ENCODE measurements around the gene CHMP1B.

CHMP1B gene

GRCh38 chr18:11818486-11819203, 32.6 kb upstream of the CHMP1B start:
- H3K27ac ChIP-seq (ENCODE audit: low read depth, low read length): no peak overlapping the region

DNA sequence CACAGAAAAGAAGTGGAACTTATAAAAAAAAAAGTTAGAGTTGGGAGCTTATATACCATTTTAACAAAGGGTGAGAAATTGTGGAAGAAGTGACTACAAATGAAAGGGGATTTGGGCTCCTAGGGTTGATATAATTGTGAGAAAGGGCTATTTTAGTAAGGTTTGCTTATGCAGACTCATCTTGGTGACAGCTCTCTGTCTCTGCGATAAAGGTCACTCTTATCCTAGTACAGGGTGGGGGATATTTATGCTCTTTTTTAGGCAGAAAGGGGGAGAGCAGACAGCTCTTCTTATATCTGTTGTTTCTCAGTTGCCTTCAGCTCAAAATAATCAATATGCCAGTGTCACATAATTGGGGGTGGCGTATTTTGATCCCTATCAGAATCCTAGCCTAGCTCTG, 31.3 kb upstream of the CHMP1B start:
- Histone ChIP-seq H3K36me3 (ENCODE audit: control insufficient read depth, insufficient read depth, low read length) (no peaks in the 10 kb centered on the region), H3K9me3 (ENCODE audit: control insufficient read depth, insufficient read depth, low read depth, low read length) (no peaks in the 10 kb centered on the region), H3K9ac (ENCODE audit: low read length) (no peak overlapping the region), H3K27me3 (ENCODE audit: control insufficient read depth, insufficient read depth, low read length) (no peaks in the 10 kb centered on the region), H3K4me3 (ENCODE audit: low read depth, low read length) (no peak overlapping the region), H3K4me1 (ENCODE audit: control insufficient read depth, insufficient read depth, low read length) (peaks cover 18% of the 10 kb centered on the region), H3K27ac (ENCODE audit: low read depth, low read length) (no peak overlapping the region)

More at GRCh38 chr18:11818486-11819203, 32.6 kb upstream of the CHMP1B start:
- Histone ChIP-seq H3K4me3 (ENCODE audit: low read depth, low read length) (no peak overlapping the region), H3K27me3 (ENCODE audit: control insufficient read depth, insufficient read depth, low read length) (no peaks in the 10 kb centered on the region), H3K9ac (ENCODE audit: low read length) (no peak overlapping the region), H3K9me3 (ENCODE audit: control insufficient read depth, insufficient read depth, low read depth, low read length) (no peaks in the 10 kb centered on the region), H3K36me3 (ENCODE audit: control insufficient read depth, insufficient read depth, low read length) (no peaks in the 10 kb centered on the region), H3K4me1 (ENCODE audit: control insufficient read depth, insufficient read depth, low read length) (peaks cover 15% of the 10 kb centered on the region)

DNA sequence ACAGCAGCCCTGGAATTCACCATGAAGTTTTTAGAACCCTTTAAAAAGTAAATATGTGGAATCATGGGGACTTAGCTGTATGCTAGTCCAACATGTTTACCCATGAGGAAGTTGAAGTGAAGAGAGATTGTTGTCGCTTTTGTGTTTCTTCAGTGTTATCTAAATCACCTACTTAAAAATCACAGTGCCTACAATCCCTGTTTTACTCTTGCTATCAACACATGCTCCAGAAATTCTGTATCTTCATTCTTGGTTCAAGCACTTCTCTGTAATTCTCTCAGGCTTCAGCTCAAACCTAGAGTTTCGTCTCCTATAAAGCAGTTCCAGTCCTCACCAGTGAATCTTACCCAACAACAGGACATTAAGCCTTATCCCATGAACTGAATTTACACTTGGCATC, 30.5 kb upstream of the CHMP1B start:
- no peaks in the 10 kb centered on the region for H3K27me3 ChIP-seq (ENCODE audit: control insufficient read depth, insufficient read depth, low read length)
- no peaks in the 10 kb centered on the region for H3K9me3 ChIP-seq (ENCODE audit: control insufficient read depth, insufficient read depth, low read depth, low read length)
- no peak overlapping the region for H3K27ac ChIP-seq (ENCODE audit: low read depth, low read length)
- no peaks in the 10 kb centered on the region for H3K36me3 ChIP-seq (ENCODE audit: control insufficient read depth, insufficient read depth, low read length)
- H3K4me3 ChIP-seq (ENCODE audit: low read depth, low read length): no peak overlapping the region
- H3K4me1 ChIP-seq (ENCODE audit: control insufficient read depth, insufficient read depth, low read length): peaks cover 18% of the 10 kb centered on the region
- H3K9ac ChIP-seq (ENCODE audit: low read length): no peak overlapping the region

DNA sequence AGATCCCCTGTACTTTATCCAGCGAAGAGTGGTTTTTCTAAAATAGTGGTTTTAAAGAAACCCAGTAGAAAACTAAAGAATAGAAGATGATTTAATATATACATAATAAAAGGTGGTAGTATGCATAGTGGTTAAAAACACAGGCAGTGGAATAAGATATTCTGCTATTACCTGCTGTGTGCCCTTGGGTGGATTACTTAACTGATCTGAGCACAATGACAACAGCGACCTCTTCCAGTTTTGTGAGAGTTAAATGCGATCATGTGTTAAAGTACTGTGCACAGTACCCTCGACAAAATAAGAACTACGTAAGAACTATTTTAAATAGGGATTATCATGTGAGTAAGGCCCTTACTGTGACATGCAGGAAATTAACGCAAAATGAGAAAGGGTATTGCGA, 30.0 kb upstream of the CHMP1B start:
- Histone ChIP-seq H3K9ac (ENCODE audit: low read length) (no peak overlapping the region), H3K27me3 (ENCODE audit: control insufficient read depth, insufficient read depth, low read length) (no peaks in the 10 kb centered on the region), H3K4me3 (ENCODE audit: low read depth, low read length) (no peak overlapping the region), H3K9me3 (ENCODE audit: control insufficient read depth, insufficient read depth, low read depth, low read length) (no peaks in the 10 kb centered on the region), H3K36me3 (ENCODE audit: control insufficient read depth, insufficient read depth, low read length) (no peaks in the 10 kb centered on the region), H3K27ac (ENCODE audit: low read depth, low read length) (0 out of 2 replicates have a peak overlapping the region, but pooled peaks have one; percentile 44), H3K4me1 (ENCODE audit: control insufficient read depth, insufficient read depth, low read length) (peaks cover 22% of the 10 kb centered on the region)

DNA sequence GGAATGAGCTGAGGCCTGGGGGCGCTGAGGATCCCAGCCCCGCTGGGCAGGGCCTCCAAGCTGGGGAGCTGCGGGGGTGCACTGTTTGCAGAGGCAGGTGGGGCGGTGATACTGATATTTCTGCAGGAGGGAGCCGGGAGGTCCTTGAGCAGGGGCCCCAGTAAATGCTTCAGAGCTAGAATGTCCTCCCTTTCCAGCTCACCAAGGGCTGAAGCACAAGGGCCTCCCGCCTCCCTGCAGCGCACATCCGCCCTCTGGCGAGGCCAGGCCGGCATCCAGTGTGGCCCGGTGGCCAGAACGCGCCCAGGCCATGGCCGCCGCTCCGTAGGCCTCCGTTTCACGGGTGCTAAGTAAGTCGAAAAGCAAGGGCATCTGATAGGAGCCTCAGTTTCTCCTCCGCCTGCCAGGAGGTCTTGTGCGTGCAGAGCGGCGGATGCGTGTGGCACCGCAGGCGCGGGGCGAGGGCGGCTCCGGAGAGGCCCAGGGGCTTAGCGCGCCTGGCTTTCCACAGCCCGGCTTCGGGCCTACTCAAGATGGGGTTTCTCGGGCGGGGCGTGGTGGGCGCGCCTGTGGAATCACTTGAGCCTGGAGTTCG, 29.5 kb upstream of the CHMP1B start:
- H3K4me3 ChIP-seq (ENCODE audit: low read depth, low read length): no peak overlapping the region
- H3K36me3 ChIP-seq (ENCODE audit: control insufficient read depth, insufficient read depth, low read length): no peaks in the 10 kb centered on the region
- no peak overlapping the region for H3K9ac ChIP-seq (ENCODE audit: low read length)
- H3K27ac ChIP-seq (ENCODE audit: low read depth, low read length): 0 out of 2 replicates have a peak overlapping the region, but pooled peaks have one; percentile 44
- no peaks in the 10 kb centered on the region for H3K9me3 ChIP-seq (ENCODE audit: control insufficient read depth, insufficient read depth, low read depth, low read length)
- peaks cover 27% of the 10 kb centered on the region for H3K4me1 ChIP-seq (ENCODE audit: control insufficient read depth, insufficient read depth, low read length)
- no peaks in the 10 kb centered on the region for H3K27me3 ChIP-seq (ENCODE audit: control insufficient read depth, insufficient read depth, low read length)

DNA sequence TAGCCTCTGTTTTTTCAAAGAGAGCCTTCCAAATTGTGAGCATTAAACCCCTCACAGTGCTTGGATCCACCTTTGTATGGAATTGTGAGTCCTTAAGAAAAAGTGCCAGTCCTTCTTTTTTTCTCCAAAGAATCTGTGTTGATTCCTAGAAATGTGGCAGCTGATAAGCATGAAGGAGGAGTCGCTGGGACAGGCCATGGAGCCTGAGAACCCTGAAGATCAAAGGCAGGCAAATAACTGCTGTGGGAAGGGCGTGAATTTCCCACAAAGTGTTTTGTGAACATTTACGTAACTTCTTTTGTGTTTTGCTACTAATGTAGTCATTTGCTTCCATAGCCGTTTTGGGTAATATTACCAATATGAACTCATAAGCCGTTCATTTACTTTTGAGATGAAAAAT, 27.7 kb upstream of the CHMP1B start:
- H3K27me3 ChIP-seq (ENCODE audit: control insufficient read depth, insufficient read depth, low read length): no peaks in the 10 kb centered on the region
- peak overlapping the region; percentile 22; the same call in 1 of the 2 replicates for H3K27ac ChIP-seq (ENCODE audit: low read depth, low read length)
- H3K4me3 ChIP-seq (ENCODE audit: low read depth, low read length): no peak overlapping the region
- no peaks in the 10 kb centered on the region for H3K9me3 ChIP-seq (ENCODE audit: control insufficient read depth, insufficient read depth, low read depth, low read length)
- H3K9ac ChIP-seq (ENCODE audit: low read length): no peak overlapping the region
- peaks cover 32% of the 10 kb centered on the region for H3K4me1 ChIP-seq (ENCODE audit: control insufficient read depth, insufficient read depth, low read length)
- H3K36me3 ChIP-seq (ENCODE audit: control insufficient read depth, insufficient read depth, low read length): no peaks in the 10 kb centered on the region

DNA sequence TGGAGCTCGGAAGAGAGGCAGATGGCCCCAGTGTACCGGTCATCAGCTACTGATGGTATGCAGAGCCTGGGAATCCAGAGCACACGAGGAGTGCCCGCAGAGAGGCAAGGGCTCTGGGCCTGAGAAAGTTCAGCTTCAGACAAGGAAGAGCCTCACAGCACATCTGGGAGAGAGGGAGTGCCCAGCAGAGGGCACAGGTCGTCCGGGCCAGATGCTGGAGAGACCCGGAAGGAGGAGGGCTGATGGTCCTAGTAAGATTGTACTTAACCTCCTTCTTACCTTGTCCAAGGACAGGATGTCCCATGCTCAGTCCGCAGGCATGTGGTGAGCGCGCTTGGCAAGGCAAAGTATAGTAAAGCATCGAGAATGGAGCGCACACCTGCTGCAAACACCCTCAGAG, 24.4 kb upstream of the CHMP1B start:
- Histone ChIP-seq H3K36me3 (ENCODE audit: control insufficient read depth, insufficient read depth, low read length) (no peaks in the 10 kb centered on the region), H3K27ac (ENCODE audit: low read depth, low read length) (no peak overlapping the region), H3K4me3 (ENCODE audit: low read depth, low read length) (no peak overlapping the region), H3K9ac (ENCODE audit: low read length) (no peak overlapping the region), H3K4me1 (ENCODE audit: control insufficient read depth, insufficient read depth, low read length) (peaks cover 33% of the 10 kb centered on the region), H3K27me3 (ENCODE audit: control insufficient read depth, insufficient read depth, low read length) (no peaks in the 10 kb centered on the region), H3K9me3 (ENCODE audit: control insufficient read depth, insufficient read depth, low read depth, low read length) (no peaks in the 10 kb centered on the region)

GRCh38 chr18:11828786-11829432, 22.3 kb upstream of the CHMP1B start:
- Histone ChIP-seq H3K4me3 (ENCODE audit: low read depth, low read length) (no peak overlapping the region), H3K9me3 (ENCODE audit: control insufficient read depth, insufficient read depth, low read depth, low read length) (no peaks in the 10 kb centered on the region), H3K4me1 (ENCODE audit: control insufficient read depth, insufficient read depth, low read length) (peaks cover 23% of the 10 kb centered on the region), H3K27ac (ENCODE audit: low read depth, low read length) (peak overlapping the region; percentile 65), H3K36me3 (ENCODE audit: control insufficient read depth, insufficient read depth, low read length) (no peaks in the 10 kb centered on the region), H3K9ac (ENCODE audit: low read length) (no peak overlapping the region), H3K27me3 (ENCODE audit: control insufficient read depth, insufficient read depth, low read length) (no peaks in the 10 kb centered on the region)

GRCh38 chr18:11830585-11830984, 20.6 kb upstream of the CHMP1B start:
- Histone ChIP-seq H3K36me3 (ENCODE audit: control insufficient read depth, insufficient read depth, low read length) (no peaks in the 10 kb centered on the region), H3K4me3 (ENCODE audit: low read depth, low read length) (no peak overlapping the region), H3K9me3 (ENCODE audit: control insufficient read depth, insufficient read depth, low read depth, low read length) (no peaks in the 10 kb centered on the region), H3K4me1 (ENCODE audit: control insufficient read depth, insufficient read depth, low read length) (peaks cover 23% of the 10 kb centered on the region), H3K27ac (ENCODE audit: low read depth, low read length) (no peak overlapping the region), H3K9ac (ENCODE audit: low read length) (no peak overlapping the region), H3K27me3 (ENCODE audit: control insufficient read depth, insufficient read depth, low read length) (no peaks in the 10 kb centered on the region)

DNA sequence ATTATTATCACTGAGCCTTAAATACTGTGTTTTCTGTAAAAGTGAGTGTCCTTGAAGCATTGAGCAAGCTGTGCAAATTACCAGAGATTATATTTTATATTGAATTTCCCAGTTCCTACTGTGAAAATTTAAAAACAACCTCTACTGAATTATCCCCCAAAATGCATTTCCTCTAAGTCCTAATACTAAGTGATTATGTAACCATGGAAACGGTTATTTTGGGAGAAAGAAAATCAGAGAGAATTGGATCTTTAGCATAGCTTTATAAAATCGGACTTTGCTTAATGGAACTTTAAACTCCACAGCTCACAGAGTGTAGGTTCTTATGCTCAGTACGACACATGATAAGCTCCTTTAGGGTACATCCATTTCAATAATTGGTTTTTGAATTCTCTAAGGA, 19.3 kb upstream of the CHMP1B start:
- H3K4me1 ChIP-seq (ENCODE audit: control insufficient read depth, insufficient read depth, low read length): peaks cover 12% of the 10 kb centered on the region
- no peaks in the 10 kb centered on the region for H3K9me3 ChIP-seq (ENCODE audit: control insufficient read depth, insufficient read depth, low read depth, low read length)
- no peak overlapping the region for H3K27ac ChIP-seq (ENCODE audit: low read depth, low read length)
- no peaks in the 10 kb centered on the region for H3K36me3 ChIP-seq (ENCODE audit: control insufficient read depth, insufficient read depth, low read length)
- H3K27me3 ChIP-seq (ENCODE audit: control insufficient read depth, insufficient read depth, low read length): no peaks in the 10 kb centered on the region
- no peak overlapping the region for H3K4me3 ChIP-seq (ENCODE audit: low read depth, low read length)
- H3K9ac ChIP-seq (ENCODE audit: low read length): no peak overlapping the region

DNA sequence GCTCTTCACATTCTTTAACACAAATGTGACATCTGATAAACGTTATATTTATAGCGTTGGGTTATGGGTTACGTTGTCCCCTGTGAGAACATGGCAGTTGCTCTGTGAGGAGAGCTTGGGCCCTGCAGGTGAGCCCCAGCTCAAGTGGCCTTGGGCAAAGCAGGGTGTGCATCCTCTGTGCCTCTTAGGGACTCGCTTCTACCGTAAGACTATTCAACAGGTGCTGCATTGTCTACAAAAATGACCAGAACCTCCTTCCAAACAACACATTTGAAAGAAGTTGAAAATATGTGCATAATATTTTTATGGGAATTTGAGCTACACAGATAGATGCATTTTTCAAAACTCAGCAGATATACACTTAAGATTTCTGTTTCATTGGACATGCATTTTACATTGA, 16.4 kb upstream of the CHMP1B start:
- no peak overlapping the region for H3K27ac ChIP-seq (ENCODE audit: low read depth, low read length)
- no peaks in the 10 kb centered on the region for H3K27me3 ChIP-seq (ENCODE audit: control insufficient read depth, insufficient read depth, low read length)
- no peaks in the 10 kb centered on the region for H3K36me3 ChIP-seq (ENCODE audit: control insufficient read depth, insufficient read depth, low read length)
- H3K4me3 ChIP-seq (ENCODE audit: low read depth, low read length): no peak overlapping the region
- H3K9ac ChIP-seq (ENCODE audit: low read length): no peak overlapping the region
- no peaks in the 10 kb centered on the region for H3K4me1 ChIP-seq (ENCODE audit: control insufficient read depth, insufficient read depth, low read length)
- H3K9me3 ChIP-seq (ENCODE audit: control insufficient read depth, insufficient read depth, low read depth, low read length): no peaks in the 10 kb centered on the region
